GM11168 (cell line): Measurements from ENCODE around the gene DAD1.
"Not testable (repeated sequence)": the region's sequence is repeated elsewhere in the genome, so short reads cannot be mapped to it uniquely, and the experiment has no call there.

ENCODE experiments used
- in situ Hi-C: fragments of 300-500 bp; cut with MboI; formaldehyde crosslinking; loops from one replicate; pipeline ENCODE4 v1.12.0; 2022; ENCODE audit warnings: low sequenced_read_pairs; ENCODE audit not compliant: unreplicated experiment

Gene DAD1

GRCh38 chr14:22599349-22599748 is 10.3 kb upstream of the DAD1 start:
- in situ Hi-C loops = no loop called here

GRCh38 chr14:22598896-22599244 is 9.8 kb upstream of the DAD1 start:
- in situ Hi-C loops = no loop called here

GRCh38 chr14:22598099-22598895 is 9.3 kb upstream of the DAD1 start, which contains the start of gene ABHD4:
TSS of gene ABHD4 (plus strand) at chr14:22598300. CDS start at chr14:22598307, 7 bp downstream.
- in situ Hi-C loops = no loop called here

DNA sequence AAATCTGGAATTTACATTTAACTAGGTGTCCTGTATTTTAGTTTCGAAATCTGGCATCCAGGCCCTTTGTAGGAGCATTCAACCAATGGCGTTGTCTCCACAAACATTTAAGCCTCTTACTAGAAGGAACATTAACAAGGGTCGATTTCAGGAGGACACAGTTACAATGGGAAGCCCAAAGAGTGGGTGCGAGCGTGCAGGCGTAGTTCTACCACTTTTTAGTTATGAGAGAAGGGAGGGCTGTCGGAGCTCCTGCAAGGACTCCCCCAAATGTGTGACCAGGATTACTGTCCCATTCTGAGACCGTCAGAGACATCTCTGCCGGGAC is 8.7 kb upstream of the DAD1 start:
- in situ Hi-C loops = no loop called here

- in situ Hi-C loops = no loop called here
Measured at GRCh38 chr14:22597265-22597664, 8.2 kb upstream of the DAD1 start.

- in situ Hi-C loops = no loop called here
Measured at GRCh38 chr14:22596354-22596879, 7.4 kb upstream of the DAD1 start.

- in situ Hi-C loops = no loop called here
Measured at GRCh38 chr14:22594156-22594716, 5.2 kb upstream of the DAD1 start.

DNA sequence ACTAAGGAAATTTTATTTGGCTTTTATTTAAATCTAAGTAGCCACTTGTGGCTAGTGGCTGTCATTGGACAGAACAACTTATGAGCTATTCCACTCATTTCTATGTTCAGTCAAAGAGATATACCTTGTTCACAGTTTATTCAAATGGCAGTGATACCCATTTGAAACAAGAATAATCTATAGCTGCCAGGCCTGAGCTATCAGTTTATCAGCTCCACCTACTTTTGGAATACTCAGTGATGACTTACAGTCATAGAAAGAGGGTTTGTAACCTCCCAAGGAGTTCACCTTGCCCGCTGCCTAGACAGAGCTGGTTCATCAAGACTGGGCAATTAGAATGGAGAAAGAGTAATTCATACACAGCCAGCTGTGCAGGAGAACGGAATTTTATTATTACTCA is 4.6 kb upstream of the DAD1 start:
- in situ Hi-C loops = no loop called here

- in situ Hi-C loops = no loop called here
Measured at GRCh38 chr14:22593189-22593588, 4.2 kb upstream of the DAD1 start.

DNA sequence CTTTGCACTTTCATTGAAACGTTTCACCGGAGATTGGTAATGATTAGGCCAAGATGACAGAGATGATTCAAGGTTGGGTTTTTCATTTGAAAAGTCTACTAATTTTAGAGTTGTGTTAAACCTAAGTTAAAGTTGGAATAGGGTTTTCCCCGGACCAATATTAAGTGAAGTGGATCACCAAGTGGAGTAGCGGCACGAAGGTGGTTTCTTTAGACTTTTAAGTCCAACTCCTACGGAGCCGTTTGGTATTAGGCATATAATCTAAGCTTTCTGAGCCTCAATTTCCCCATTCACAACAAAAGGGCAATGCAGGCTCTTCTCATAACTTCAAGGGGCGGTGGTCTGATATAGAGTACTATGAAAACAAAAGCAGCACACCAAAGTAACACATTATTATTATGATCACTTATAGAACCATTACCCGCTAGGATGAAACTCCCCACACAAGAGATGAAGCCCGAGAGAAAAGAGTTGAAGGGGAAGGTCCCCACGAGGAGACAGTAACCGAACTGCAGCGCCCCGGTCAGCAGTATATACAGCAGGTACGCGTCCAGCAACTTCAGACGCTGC is 413 bp downstream of the DAD1 start:
- in situ Hi-C loops = no loop called here

DNA sequence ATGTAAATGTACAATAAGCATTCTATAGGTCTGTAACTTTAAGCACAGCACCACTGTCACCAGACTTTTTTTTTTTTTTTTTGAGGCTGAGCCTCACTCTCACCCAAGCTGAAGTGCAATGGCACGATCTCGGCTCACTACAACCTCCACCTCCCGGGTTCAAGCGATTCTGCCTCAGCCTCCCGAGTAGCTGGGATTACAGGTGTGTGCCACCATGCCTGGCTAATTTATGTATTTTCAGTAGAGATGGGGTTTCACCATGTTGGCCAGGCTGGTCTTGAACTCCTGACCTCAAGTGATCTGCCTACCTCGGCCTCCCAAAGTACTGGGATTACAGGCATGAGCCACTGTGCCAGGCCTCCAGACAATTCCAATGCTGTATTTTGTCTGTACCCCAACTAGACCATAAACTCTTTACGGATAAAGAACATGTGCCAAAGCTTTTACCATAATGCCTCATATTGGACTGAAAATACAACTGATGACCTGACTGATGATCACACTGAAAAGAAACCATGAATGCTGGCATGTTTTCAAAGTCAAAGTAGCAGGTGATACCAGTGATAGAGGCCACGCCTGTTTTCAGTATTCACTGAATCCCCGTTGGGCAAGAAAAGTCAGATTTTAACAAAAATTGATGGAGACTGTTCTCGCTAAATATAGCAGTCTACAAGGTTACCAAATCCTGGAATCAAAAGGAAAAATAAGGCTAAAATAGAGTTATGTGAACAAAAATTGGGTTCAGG is 1.2 kb downstream of the DAD1 start:
- in situ Hi-C loops = not testable (repeated sequence)

DNA sequence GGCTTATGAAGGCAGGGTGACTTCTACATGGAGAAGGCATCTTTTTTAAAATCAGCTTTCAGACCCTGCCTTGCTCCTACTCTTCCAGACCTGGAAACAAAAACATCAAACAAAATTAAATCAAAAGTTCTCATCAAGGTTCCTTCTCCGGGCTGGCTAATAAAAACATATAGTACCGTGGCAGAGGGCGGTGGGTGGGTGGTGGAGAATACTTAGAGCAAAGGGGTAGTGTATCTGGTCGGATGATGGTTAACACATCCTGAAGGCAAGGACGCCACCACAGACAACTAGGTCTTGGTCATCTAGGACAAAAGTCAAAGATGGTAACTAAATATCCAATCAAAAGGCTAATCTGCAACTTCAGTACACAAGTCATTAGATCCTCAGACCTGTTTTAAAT is 1.8 kb downstream of the DAD1 start:
- in situ Hi-C loops = no loop called here

GRCh38 chr14:22583994-22584393 is 5.0 kb downstream of the DAD1 start:
- in situ Hi-C loops = no loop called here

DNA sequence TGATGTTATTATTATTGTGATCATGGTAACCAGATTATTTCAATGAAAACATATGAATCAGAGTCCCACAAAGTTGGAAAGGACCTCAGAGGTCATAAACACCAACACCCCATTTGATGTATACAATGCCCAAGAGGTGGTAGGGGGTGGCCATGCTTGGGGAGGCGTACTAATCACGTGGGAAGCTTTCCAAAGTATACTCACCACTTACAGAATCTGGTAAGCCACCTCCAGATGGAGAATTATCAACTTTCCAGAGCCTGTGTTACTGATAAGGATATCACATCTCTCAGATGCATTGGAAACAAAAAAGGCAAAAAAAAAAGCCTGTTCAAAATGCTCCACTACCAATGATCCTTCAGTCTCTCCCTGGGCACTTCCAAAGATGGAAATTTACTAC is 8.4 kb downstream of the DAD1 start:
- in situ Hi-C loops = no loop called here

DNA sequence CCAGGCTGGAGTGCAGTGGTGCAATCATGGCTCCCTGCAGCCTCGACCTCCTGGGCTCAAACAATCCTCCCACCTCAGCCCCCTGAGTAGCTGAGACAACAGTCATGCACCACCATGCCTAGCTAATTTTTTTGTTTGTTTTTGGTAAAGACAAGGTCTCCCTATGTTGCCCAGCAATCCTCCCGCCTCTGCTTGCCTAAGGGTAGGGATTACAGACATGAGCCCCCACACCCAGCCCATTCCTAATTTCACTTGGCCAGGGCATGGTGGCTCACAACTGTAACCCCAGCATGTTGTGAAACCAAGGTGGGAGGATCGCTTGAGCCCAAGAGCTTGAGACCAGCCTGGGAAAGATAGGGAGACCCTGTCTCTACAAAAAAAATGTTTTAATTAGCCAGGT is 9.1 kb downstream of the DAD1 start:
- in situ Hi-C loops = loop anchor here (10.0 kb wide), 1 partner anchor 265 kb away; no protein-coding TSS in a partner anchor

- in situ Hi-C loops = loop anchor here (10.0 kb wide), 1 partner anchor 266 kb away; no protein-coding TSS in a partner anchor
Measured at GRCh38 chr14:22579236-22579635, 9.8 kb downstream of the DAD1 start.

- in situ Hi-C loops = loop anchor here (10.0 kb wide), 1 partner anchor 267 kb away; no protein-coding TSS in a partner anchor
Measured at GRCh38 chr14:22577334-22577908, 11.6 kb downstream of the DAD1 start.

GRCh38 chr14:22573804-22574203 is 15.2 kb downstream of the DAD1 start:
- in situ Hi-C loops = loop anchor here (5.0 to 10.0 kb wide), 2 partner anchors 78 to 271 kb away; no protein-coding TSS in a partner anchor

GRCh38 chr14:22572562-22573058 is 16.4 kb downstream of the DAD1 start:
- in situ Hi-C loops = loop anchor here (5.0 to 10.0 kb wide), 2 partner anchors 80 to 272 kb away; no protein-coding TSS in a partner anchor
